Fibroblast of skin of back (primary cell): ENCODE data around the gene SRD5A3.

ENCODE experiments used
- DNase-seq: peaks from one replicate; pipeline ENCODE4 v3.0.0-alpha.2; 2013

Gene SRD5A3

GRCh38 chr4:55378617-55379467, 32.8 kb downstream of the SRD5A3 start:
- DNase-seq, result peak; percentile 33

GRCh38 chr4:55380576-55380975, 34.5 kb downstream of the SRD5A3 start:
- DNase-seq, result no peak

- no peak for DNase-seq
Measured at GRCh38 chr4:55381502-55381901, 35.5 kb downstream of the SRD5A3 start.

- DNase-seq, result no peak
Measured at GRCh38 chr4:55382488-55383003, 36.5 kb downstream of the SRD5A3 start.

- DNase-seq, result peak; percentile 44
Measured at GRCh38 chr4:55385201-55385649, 39.2 kb downstream of the SRD5A3 start.

GRCh38 chr4:55386073-55386472, 40.0 kb downstream of the SRD5A3 start:
- DNase-seq, result peak; percentile 40

GRCh38 chr4:55386840-55387239, 40.8 kb downstream of the SRD5A3 start:
- no peak for DNase-seq

- DNase-seq, result peak; percentile 35
Measured at GRCh38 chr4:55393461-55394320, 47.6 kb downstream of the SRD5A3 start.

GRCh38 chr4:55395218-55395528, 49.1 kb downstream of the SRD5A3 start:
- DNase-seq, result no peak

GRCh38 chr4:55395529-55396307, 49.7 kb downstream of the SRD5A3 start, which contains the start of gene TMEM165:
TSS of gene TMEM165 (plus strand) at chr4:55395957. CDS start at chr4:55396190, 233 bp downstream.
- DNase-seq, result peak; percentile 89

- peak; percentile 76 for DNase-seq
Measured at GRCh38 chr4:55396308-55397125, 50.5 kb downstream of the SRD5A3 start.

GRCh38 chr4:55397126-55397436, 51.0 kb downstream of the SRD5A3 start:
- no peak for DNase-seq

GRCh38 chr4:55397520-55398321, 51.7 kb downstream of the SRD5A3 start:
- DNase-seq, result no peak

GRCh38 chr4:55398461-55398860, 52.4 kb downstream of the SRD5A3 start:
- peak; percentile 17 for DNase-seq

GRCh38 chr4:55398966-55399365, 52.9 kb downstream of the SRD5A3 start:
- DNase-seq, result no peak

GRCh38 chr4:55399581-55399980, 53.5 kb downstream of the SRD5A3 start:
- DNase-seq, result no peak

GRCh38 chr4:55405073-55405472, 59.0 kb downstream of the SRD5A3 start:
- DNase-seq, result no peak

GRCh38 chr4:55406545-55406944, 60.5 kb downstream of the SRD5A3 start:
- DNase-seq, result no peak

GRCh38 chr4:55407119-55407518, 61.1 kb downstream of the SRD5A3 start:
- DNase-seq, result peak; percentile 13

- no peak for DNase-seq
Measured at GRCh38 chr4:55407764-55408163, 61.7 kb downstream of the SRD5A3 start.
